ENCODE measurements around the gene OSBPL1A.

Gene OSBPL1A

DNA sequence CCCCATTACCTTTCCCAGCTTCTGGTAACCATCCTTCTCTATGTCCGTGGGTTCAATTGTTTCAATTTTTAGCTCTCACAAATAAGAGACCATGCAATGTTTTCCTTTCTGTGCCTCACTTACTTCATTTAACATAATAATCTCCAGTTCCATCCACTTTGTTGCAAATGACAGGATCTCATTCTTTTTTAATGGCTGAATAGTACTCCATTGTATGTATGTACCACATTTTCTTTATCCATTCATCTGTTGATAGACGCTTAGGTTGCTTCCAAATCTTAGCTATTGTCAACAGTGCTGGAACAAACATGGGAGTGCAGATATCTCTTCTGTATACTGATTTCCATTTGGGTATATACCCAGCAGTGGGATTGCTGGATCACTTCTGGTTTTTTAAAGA, 256.9 kb downstream of the OSBPL1A start:
- no peak overlapping the region for H3K9ac ChIP-seq (ENCODE audit: low read length)
- no peaks in the 10 kb centered on the region for H3K4me1 ChIP-seq (ENCODE audit: control insufficient read depth, insufficient read depth, low read length)
- H3K27ac ChIP-seq (ENCODE audit: low read depth, low read length), result no peak overlapping the region
- H3K27me3 ChIP-seq (ENCODE audit: control insufficient read depth, insufficient read depth, low read length), result no peaks in the 10 kb centered on the region
- H3K36me3 ChIP-seq (ENCODE audit: control insufficient read depth, insufficient read depth, low read length), result no peaks in the 10 kb centered on the region
- H3K4me3 ChIP-seq (ENCODE audit: low read length), result no peak overlapping the region

DNA sequence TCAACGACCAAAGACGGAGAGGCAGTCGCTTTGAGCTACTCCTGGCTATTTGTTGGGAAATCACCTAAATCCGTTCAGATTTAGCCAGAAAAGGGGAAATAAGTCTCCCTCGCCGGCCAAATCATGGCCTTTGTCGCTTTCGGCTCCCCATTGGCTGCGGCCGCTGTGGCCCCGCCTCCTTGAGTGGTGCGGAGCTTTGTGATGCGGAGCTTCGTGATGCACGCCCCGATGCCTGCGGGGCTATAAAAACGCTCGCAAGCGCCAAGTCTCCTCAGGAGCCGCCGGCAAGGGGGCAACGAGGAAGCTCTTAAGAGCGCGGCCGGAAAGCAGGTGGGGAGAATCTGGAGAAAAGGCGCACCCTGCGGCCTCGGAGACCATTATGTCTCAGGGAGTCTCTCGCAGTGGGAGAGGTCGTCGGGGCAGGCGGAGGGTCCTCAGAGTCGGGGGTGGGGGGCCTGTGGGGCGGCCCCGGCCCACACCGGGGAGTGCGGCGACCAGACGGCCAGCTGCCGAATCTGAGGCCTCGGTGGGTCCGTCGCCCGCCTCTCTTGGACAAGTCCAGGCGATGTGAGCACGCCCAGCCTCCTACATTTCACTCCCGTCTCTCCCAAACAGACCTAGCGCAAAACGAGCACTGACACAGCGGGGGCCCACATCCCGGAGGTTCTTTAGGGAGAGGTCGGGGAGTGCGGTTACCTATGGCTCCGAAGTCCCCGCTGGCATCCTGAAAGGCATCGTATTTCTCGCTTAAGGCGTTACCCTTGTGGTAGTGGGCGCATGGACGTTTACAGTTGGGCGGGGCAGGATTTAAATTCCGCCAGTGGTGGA, 258.6 kb downstream of the OSBPL1A start, which contains the start of gene CABYR:
Gene CABYR (plus strand): TSS at position 274 of the 828 bp plus-strand sequence. CDS start 4,053 bp downstream, outside the sequence.
- Histone ChIP-seq H3K4me3 (ENCODE audit: low read length) (peak within 1 kb of the TSS; percentile 54), H3K27me3 (ENCODE audit: control insufficient read depth, insufficient read depth, low read length) (no peaks in the 10 kb centered on the region), H3K27ac (ENCODE audit: low read depth, low read length) (no peak within 1 kb of the TSS), H3K4me1 (ENCODE audit: control insufficient read depth, insufficient read depth, low read length) (no peaks in the 10 kb centered on the region), H3K36me3 (ENCODE audit: control insufficient read depth, insufficient read depth, low read length) (no peaks in the 10 kb centered on the region), H3K9ac (ENCODE audit: low read length) (no peak within 1 kb of the TSS)

DNA sequence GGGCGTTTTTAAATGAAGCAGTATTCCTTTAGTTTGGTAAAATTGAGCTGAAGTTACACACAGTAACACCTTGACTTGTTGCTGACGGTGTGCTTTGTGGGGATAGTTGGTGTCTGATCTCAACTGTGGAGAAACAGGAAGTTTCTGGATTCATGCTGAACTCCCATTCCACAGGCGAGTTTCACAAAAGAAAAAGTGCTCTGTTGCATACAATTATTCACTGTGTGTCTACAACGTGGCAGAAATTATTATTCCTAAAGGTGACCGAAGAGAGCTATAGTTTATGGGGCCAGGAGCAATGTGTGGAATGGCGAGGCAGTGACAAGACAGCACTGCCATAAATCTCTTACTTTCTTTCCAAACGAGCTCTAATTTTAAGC, 259.2 kb downstream of the OSBPL1A start:
- H3K27ac ChIP-seq (ENCODE audit: low read depth, low read length), result no peak overlapping the region
- H3K4me1 ChIP-seq (ENCODE audit: control insufficient read depth, insufficient read depth, low read length), result no peaks in the 10 kb centered on the region
- H3K9ac ChIP-seq (ENCODE audit: low read length), result no peak overlapping the region
- H3K36me3 ChIP-seq (ENCODE audit: control insufficient read depth, insufficient read depth, low read length), result no peaks in the 10 kb centered on the region
- no peaks in the 10 kb centered on the region for H3K27me3 ChIP-seq (ENCODE audit: control insufficient read depth, insufficient read depth, low read length)
- peak overlapping the region; percentile 54 for H3K4me3 ChIP-seq (ENCODE audit: low read length)

DNA sequence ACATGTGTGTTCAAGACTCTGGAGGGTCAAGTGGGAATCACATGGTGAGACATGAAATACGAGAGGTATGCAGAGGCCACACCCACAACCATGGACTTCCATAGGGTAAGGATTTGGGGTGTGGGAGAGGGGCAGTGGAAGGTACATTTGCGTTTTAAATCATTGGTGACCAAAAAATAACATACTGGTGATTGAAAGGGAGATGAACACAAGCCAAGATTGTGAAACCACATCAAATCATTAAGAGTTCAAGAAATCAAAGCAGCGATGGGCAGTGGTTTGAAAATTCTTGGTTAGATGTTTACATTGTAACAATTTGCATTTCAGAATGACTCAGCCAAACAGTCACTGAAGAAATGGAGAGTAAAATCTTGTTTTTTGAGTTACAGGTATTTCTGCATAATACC, 260.7 kb downstream of the OSBPL1A start:
- H3K27ac ChIP-seq (ENCODE audit: low read depth, low read length), result no peak overlapping the region
- H3K27me3 ChIP-seq (ENCODE audit: control insufficient read depth, insufficient read depth, low read length), result no peaks in the 10 kb centered on the region
- H3K4me1 ChIP-seq (ENCODE audit: control insufficient read depth, insufficient read depth, low read length), result no peaks in the 10 kb centered on the region
- H3K9ac ChIP-seq (ENCODE audit: low read length), result no peak overlapping the region
- no peaks in the 10 kb centered on the region for H3K36me3 ChIP-seq (ENCODE audit: control insufficient read depth, insufficient read depth, low read length)
- no peak overlapping the region for H3K4me3 ChIP-seq (ENCODE audit: low read length)

DNA sequence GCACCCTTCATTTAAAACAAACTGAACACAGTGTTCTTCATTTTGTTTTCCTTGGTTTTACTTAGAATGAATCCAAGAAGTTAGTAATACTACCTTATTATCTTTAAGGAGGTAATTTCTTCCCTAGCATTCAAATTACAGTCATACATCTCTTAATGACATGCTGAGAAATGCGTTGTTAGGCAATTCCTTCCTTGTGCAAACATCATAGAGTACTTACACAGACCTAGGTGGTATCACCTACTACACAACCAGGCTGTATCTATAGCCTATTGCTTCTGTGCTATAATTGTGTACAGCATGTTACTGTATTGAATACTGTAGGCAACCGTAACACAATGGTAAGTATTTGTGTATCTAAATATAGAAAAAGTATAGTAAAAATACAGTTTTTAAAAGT, 267.1 kb downstream of the OSBPL1A start:
- H3K27me3 ChIP-seq (ENCODE audit: control insufficient read depth, insufficient read depth, low read length), result no peaks in the 10 kb centered on the region
- H3K36me3 ChIP-seq (ENCODE audit: control insufficient read depth, insufficient read depth, low read length), result peaks cover 2% of the 10 kb centered on the region
- no peak overlapping the region for H3K4me3 ChIP-seq (ENCODE audit: low read length)
- no peak overlapping the region for H3K27ac ChIP-seq (ENCODE audit: low read depth, low read length)
- H3K9ac ChIP-seq (ENCODE audit: low read length), result no peak overlapping the region
- H3K4me1 ChIP-seq (ENCODE audit: control insufficient read depth, insufficient read depth, low read length), result no peaks in the 10 kb centered on the region

DNA sequence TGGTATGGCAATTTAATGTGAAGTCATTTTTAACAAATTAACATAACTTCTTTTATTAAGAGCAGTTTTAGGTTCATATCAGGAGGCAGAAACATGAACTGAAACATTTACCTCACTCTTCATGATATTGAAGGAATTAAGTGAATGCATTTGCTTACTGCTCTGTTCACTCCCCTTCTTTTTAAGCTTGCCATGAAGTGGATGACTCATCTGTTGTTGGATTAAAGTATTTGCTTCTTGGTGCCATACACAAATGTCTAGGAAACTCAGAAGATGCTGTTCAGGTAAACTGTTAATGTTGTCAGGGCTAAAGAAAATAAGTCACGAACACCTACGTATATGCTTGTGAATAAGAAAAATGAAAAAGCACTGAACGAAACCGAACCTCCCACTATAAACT, 268.9 kb downstream of the OSBPL1A start:
- Histone ChIP-seq H3K4me3 (ENCODE audit: low read length) (no peak overlapping the region), H3K36me3 (ENCODE audit: control insufficient read depth, insufficient read depth, low read length) (peaks cover 2% of the 10 kb centered on the region), H3K9ac (ENCODE audit: low read length) (no peak overlapping the region), H3K27ac (ENCODE audit: low read depth, low read length) (no peak overlapping the region), H3K27me3 (ENCODE audit: control insufficient read depth, insufficient read depth, low read length) (no peaks in the 10 kb centered on the region), H3K4me1 (ENCODE audit: control insufficient read depth, insufficient read depth, low read length) (no peaks in the 10 kb centered on the region)

DNA sequence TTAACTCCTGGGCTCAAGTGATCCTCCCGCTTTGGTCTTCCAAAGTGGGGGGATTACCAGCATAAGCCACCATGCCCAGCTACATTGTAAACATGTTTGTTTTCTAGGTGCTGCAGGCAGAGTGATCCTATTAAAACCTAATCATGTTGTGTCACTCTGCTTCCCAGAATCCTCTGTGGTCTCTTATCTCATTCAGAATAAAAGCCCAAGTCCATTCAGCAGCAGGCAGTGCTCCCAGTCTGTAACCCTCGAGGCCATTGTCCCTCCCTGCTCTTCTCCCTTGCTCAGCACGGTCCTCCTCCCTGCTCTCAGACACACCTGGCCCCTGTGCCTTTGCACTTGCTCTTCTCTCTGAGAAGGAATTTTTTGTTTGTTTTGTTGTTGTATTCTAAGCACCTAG, 269.9 kb downstream of the OSBPL1A start:
- no peaks in the 10 kb centered on the region for H3K27me3 ChIP-seq (ENCODE audit: control insufficient read depth, insufficient read depth, low read length)
- H3K4me1 ChIP-seq (ENCODE audit: control insufficient read depth, insufficient read depth, low read length), result no peaks in the 10 kb centered on the region
- no peak overlapping the region for H3K9ac ChIP-seq (ENCODE audit: low read length)
- no peak overlapping the region for H3K27ac ChIP-seq (ENCODE audit: low read depth, low read length)
- H3K36me3 ChIP-seq (ENCODE audit: control insufficient read depth, insufficient read depth, low read length), result peaks cover 2% of the 10 kb centered on the region
- H3K4me3 ChIP-seq (ENCODE audit: low read length), result no peak overlapping the region

DNA sequence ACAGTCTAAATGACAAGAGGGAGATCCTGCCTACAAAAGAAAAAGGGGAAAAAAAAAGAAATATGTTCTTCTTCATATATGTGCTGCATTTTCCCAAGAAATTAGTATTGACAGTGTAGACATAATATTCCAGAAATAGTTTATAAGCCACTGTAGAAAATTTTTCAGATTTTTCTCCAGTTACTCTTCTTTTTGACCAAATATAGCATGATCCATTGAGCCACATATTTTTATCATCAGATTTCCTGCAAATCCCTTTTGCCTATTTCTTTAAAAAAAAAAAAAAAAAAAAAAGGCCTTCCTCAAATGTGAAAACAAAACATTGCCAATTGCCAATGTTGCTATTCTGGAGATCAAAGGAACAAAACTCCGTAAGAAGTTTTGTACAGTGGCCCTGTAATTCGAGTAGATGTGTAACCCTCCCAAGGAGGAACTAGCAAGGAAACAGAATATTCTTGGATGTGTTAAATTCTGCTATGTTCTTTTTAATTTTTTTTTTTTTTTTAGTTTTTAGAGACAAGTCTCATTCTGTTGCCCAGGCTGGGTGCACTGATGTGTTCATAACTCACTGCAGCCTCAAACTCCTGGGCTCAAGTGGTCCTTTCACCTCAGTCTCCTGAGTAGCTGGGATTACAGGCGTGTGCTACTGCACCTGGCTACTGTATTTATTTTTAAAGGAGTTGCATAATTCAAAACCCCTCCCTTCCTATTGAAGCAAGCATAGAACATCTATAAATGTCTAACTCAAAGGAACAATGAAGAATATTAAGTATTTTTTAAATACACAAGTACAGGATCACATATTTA, 271.3 kb downstream of the OSBPL1A start:
- Histone ChIP-seq H3K9ac (ENCODE audit: low read length) (no peak overlapping the region), H3K27ac (ENCODE audit: low read depth, low read length) (no peak overlapping the region), H3K27me3 (ENCODE audit: control insufficient read depth, insufficient read depth, low read length) (no peaks in the 10 kb centered on the region), H3K4me1 (ENCODE audit: control insufficient read depth, insufficient read depth, low read length) (no peaks in the 10 kb centered on the region), H3K4me3 (ENCODE audit: low read length) (no peak overlapping the region), H3K36me3 (ENCODE audit: control insufficient read depth, insufficient read depth, low read length) (peaks cover 2% of the 10 kb centered on the region)

DNA sequence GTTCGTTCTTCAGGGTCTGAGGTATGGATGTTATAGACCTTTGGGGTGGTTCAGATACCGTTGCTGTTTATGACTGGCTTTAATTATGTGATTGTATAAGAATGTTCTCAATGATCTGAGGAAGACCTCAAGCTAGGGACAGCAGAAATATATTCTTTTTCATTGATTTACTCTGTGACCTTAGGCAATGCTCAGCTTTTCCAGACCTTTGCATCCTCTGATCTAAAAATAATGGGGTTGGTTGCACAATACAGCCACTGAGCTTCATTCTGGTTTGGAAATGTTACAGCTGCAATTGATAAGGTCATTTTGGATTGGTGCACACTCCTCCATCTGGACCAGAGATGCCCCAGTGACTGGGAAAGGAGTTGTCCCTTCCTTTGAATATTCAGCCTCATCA, 276.0 kb downstream of the OSBPL1A start:
- H3K9ac ChIP-seq (ENCODE audit: low read length), result no peak overlapping the region
- H3K27me3 ChIP-seq (ENCODE audit: control insufficient read depth, insufficient read depth, low read length), result no peaks in the 10 kb centered on the region
- no peaks in the 10 kb centered on the region for H3K4me1 ChIP-seq (ENCODE audit: control insufficient read depth, insufficient read depth, low read length)
- peaks cover 2% of the 10 kb centered on the region for H3K36me3 ChIP-seq (ENCODE audit: control insufficient read depth, insufficient read depth, low read length)
- H3K4me3 ChIP-seq (ENCODE audit: low read length), result no peak overlapping the region
- no peak overlapping the region for H3K27ac ChIP-seq (ENCODE audit: low read depth, low read length)

DNA sequence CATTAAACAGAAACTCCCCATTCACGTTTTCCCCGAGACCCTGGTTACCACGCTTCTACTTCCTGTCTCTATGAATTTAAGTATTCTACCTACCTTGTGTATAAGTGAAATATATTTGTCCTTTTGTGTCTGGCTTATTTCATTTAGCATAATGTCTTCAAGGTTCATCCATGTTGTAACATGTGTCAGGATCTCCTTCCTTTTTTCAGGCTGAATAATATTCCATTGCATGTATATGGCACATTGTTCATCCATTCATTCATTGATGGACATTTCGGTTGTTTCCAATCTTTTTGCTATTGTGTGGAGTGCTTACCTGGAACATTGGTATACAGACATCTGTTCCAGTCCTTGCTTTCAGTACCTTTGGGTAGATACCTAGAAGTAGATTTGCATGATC, 276.9 kb downstream of the OSBPL1A start:
- Histone ChIP-seq H3K27ac (ENCODE audit: low read depth, low read length) (no peak overlapping the region), H3K27me3 (ENCODE audit: control insufficient read depth, insufficient read depth, low read length) (no peaks in the 10 kb centered on the region), H3K36me3 (ENCODE audit: control insufficient read depth, insufficient read depth, low read length) (peaks cover 2% of the 10 kb centered on the region), H3K4me3 (ENCODE audit: low read length) (no peak overlapping the region), H3K9ac (ENCODE audit: low read length) (no peak overlapping the region), H3K4me1 (ENCODE audit: control insufficient read depth, insufficient read depth, low read length) (no peaks in the 10 kb centered on the region)

DNA sequence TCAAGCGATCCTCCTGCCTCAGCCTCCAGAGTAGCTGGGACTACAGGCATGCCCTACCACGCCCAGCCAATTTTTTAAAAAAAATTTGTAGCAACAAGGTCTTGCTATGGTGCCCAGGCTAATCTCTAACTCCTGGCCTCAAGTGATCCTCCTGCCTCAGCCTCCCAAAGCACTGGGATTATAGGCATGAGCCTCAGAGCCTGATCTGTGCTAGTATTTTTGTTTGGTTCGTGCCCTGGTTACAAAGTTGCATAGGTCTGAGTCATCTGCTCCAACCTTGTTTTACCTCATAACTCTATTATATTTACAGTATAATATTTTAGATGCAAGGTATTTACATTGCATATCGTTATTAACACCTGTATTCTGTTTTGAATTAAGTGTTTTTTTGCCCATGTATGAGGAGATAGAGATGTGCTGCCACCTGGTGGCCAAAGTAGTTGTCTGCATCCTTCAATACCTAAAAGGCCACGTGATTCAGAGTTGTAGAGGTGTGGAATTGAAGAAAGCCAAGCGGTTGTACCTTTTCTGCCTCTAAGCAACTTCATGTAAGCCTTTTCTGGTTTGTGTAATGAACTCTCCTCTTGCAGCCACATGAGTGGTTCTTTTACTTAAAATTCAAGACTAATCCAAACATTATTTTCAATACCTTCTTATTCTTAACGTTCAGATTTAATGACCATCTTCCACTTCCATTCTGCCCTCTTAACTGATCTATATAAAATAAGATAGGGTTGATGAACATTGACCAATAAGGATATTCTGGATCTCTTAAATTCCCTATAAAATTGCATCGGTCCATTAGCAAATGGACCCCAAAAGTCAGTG, 278.7 kb downstream of the OSBPL1A start:
- peaks cover 4% of the 10 kb centered on the region for H3K36me3 ChIP-seq (ENCODE audit: control insufficient read depth, insufficient read depth, low read length)
- H3K27me3 ChIP-seq (ENCODE audit: control insufficient read depth, insufficient read depth, low read length), result no peaks in the 10 kb centered on the region
- H3K4me3 ChIP-seq (ENCODE audit: low read length), result no peak overlapping the region
- H3K9ac ChIP-seq (ENCODE audit: low read length), result no peak overlapping the region
- H3K27ac ChIP-seq (ENCODE audit: low read depth, low read length), result no peak overlapping the region
- no peaks in the 10 kb centered on the region for H3K4me1 ChIP-seq (ENCODE audit: control insufficient read depth, insufficient read depth, low read length)

DNA sequence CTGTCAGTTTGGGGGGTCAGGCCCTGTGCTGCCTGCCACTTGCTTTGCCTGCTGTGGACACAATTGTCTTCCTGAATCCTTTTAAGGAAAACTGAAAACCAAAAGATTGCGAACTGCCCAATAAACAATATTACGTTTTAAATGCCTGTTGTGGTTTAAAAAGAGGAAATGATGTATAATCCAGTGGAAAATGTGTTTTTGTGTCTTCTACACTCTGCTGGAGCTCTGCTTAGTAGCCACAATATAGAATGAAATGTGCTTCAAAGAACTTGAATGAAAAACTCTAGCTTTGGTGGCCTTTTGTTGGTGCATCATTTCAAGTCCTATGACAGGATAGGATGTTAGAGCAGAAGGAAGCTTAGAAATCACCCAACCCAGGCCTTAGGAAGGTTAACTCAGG, 282.0 kb downstream of the OSBPL1A start:
- peaks cover 4% of the 10 kb centered on the region for H3K36me3 ChIP-seq (ENCODE audit: control insufficient read depth, insufficient read depth, low read length)
- H3K4me3 ChIP-seq (ENCODE audit: low read length), result no peak overlapping the region
- no peaks in the 10 kb centered on the region for H3K4me1 ChIP-seq (ENCODE audit: control insufficient read depth, insufficient read depth, low read length)
- H3K9ac ChIP-seq (ENCODE audit: low read length), result no peak overlapping the region
- H3K27ac ChIP-seq (ENCODE audit: low read depth, low read length), result no peak overlapping the region
- no peaks in the 10 kb centered on the region for H3K27me3 ChIP-seq (ENCODE audit: control insufficient read depth, insufficient read depth, low read length)
